ENCODE results near the gene ITPK1. TPM values are rescaled to one million over a fixed set of nuclear protein-coding genes. Genes with fewer than 3 reads are reported as not detected.
A peak's percentile ranks its signal among the peaks of the same experiment; 100 is the strongest.

Gene ITPK1
- polyA plus RNA-seq, 1 of the 3 experiments (the other 2 are of a cell fraction): 23.2 TPM

DNA sequence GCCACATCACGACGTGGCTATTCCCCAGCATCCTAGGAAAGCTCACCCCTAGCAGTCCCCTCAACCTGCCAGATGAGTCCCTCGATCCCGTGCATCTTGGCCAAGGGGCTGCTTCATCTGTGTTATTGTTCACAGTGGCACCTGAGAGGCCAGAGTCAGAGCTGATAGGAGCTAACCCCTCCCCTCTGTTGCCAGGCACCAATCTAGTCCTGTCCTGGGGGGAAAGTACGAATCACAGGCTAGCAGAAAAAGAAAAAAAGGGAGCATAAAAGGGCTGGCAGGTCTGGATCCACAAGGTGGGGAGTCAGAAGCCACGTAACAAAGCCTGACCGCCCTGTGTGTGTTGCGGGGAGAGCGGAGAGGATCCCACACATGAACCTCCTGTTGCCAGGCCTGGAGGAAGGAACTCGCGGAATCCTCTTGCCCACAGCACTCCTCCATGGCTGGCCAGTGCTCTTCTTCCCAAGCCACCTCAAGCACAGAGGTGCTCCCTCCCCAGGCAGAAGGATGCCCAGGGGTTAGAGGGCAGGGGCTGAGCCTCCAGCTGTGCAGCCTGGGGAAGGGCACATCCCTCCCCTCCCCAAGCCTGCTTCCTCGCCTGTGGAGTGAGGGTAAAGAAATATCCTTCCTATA lies 91.8 kb downstream of the ITPK1 start (continued):
- TF ChIP-seq FOXJ3 (CRISPR knock-in tag; IDR thresholded peaks at IDR 0.05) (no peak), NRF1 (IDR thresholded peaks at IDR 0.05; ENCODE audit: low read depth, low read length) (no peak), CHD2 (IDR thresholded peaks at IDR 0.05; ENCODE audit: low read length, partially characterized antibody) (no peak), GABPA (IDR thresholded peaks at IDR 0.05; ENCODE audit: low read depth) (no peak), RCOR1 (IDR thresholded peaks at IDR 0.05; ENCODE audit: low read length) (no peak), POLR2AphosphoS5 (IDR thresholded peaks at IDR 0.05; ENCODE audit: low read depth, low read length) (no peak)
- TF ChIP-seq, protein P1, sequence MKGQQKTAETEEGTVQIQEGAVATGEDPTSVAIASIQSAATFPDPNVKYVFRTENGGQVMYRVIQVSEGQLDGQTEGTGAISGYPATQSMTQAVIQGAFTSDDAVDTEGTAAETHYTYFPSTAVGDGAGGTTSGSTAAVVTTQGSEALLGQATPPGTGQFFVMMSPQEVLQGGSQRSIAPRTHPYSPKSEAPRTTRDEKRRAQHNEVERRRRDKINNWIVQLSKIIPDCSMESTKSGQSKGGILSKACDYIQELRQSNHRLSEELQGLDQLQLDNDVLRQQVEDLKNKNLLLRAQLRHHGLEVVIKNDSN (IDR thresholded peaks at IDR 0.05; ENCODE audit: borderline replicate concordance, low read depth): no peak

DNA sequence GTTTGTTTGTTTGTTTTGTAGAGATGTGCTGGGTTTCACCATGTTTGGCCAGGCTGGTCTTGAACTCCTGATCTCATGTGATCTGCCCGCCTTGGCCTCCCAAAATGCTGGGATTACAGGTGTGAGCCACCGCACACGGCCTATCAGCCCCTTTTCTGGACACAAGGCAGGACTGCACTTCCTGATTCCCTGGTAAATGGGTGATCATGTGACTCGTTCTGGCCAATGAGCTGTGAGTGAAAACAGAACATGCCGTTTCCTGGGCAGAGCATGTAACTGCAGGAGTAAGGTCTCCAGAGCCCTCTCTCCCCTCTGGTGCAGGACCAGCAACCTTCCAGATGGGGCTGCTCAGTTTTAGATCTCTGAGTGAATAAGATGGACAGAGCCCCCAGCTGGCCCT lies 92.7 kb downstream of the ITPK1 start:
- Histone ChIP-seq H3K9ac (no peak overlapping the region), H3K27ac (ENCODE audit: low read depth in 2 of 2, low read length in 1 of 2) (peak overlapping the region in 1 of 2 experiments; percentile 88; a peak in 2 of 4 replicates), H4K20me1 (ENCODE audit: insufficient read depth) (no peaks in the 10 kb centered on the region), H3F3A (replicated peaks; ENCODE audit: insufficient read depth) (no peaks in the 10 kb centered on the region), H3K36me3 (replicated peaks in 1 of 2; ENCODE audit: control insufficient read depth in 1 of 2, insufficient read depth in 2 of 2, low read length in 1 of 2) (no peaks in the 10 kb centered on the region), H2AFZ (ENCODE audit: low read depth) (no peak overlapping the region), H3K27me3 (ENCODE audit: insufficient read depth) (no peaks in the 10 kb centered on the region), H3K4me2 (no peak overlapping the region), H3K4me3 (ENCODE audit: low read depth in 2 of 2, low read length in 1 of 2) (no peak overlapping the region), H3K4me1 (ENCODE audit: control insufficient read depth in 1 of 2, insufficient read depth in 2 of 2, low read depth in 1 of 2, low read length in 1 of 2) (peaks cover 0 to 54% of the 10 kb centered on the region in 2 experiments; a peak in 1 of 4 replicates), H3K9me2 (no peaks in the 10 kb centered on the region), H3K9me3 (no peaks in the 10 kb centered on the region), H3K79me2 (ENCODE audit: insufficient read depth) (no peaks in the 10 kb centered on the region)
- peak; percentile 83 for DNase-seq
- ChIA-PET CTCF (interaction anchor here (1.0 to 2.6 kb wide), 11 partner anchors 9 to 92 kb away, joined by 3 to 13 read pairs (median 6); no protein-coding TSS in a partner anchor), POLR2A (interaction anchor here (0.8 to 1.7 kb wide), 3 partner anchors 12 to 94 kb away, joined by 3 to 4 read pairs (median 4); no protein-coding TSS in a partner anchor)
- 93% methylated on average over 5 of the region's 5 CpGs for WGBS (ENCODE audit: low lambda C conversion rate)
- TF ChIP-seq EZH2phosphoT487 (IDR thresholded peaks at IDR 0.05; ENCODE audit: borderline replicate concordance, low read depth): no peak
- TF ChIP-seq, protein P1 (IDR thresholded peaks at IDR 0.05; ENCODE audit: borderline replicate concordance, low read depth): peak; percentile 80
- TF ChIP-seq MXI1 (IDR thresholded peaks at IDR 0.05; ENCODE audit: low read depth, low read length): peak; percentile 48; the same call in 1 of the 2 replicates
- TF ChIP-seq ELF1 (IDR thresholded peaks at IDR 0.05): peak; percentile 59; the same call in 1 of the 2 replicates
- peak; percentile 35; the same call in 1 of the 2 replicates for TF ChIP-seq RAD21 (IDR thresholded peaks at IDR 0.05; ENCODE audit: low read length)
- no peak for TF ChIP-seq GABPA (IDR thresholded peaks at IDR 0.05; ENCODE audit: low read depth)

- H3K27me3 ChIP-seq (ENCODE audit: insufficient read depth): no peaks in the 10 kb centered on the region
- peak overlapping the region in 1 of 2 experiments; percentile 43; a peak in 1 of 4 replicates for H3K27ac ChIP-seq (ENCODE audit: low read depth in 2 of 2, low read length in 1 of 2)
- ChIA-PET POLR2A (no interaction called here), CTCF (interaction anchor here (1.1 to 3.1 kb wide), 4 partner anchors 68 to 298 kb away, joined by 3 to 12 read pairs (median 6); no protein-coding TSS in a partner anchor)
- H3K4me3 ChIP-seq (ENCODE audit: low read depth in 2 of 2, low read length in 1 of 2): no peak overlapping the region
- H3K4me1 ChIP-seq (ENCODE audit: control insufficient read depth in 1 of 2, insufficient read depth in 2 of 2, low read depth in 1 of 2, low read length in 1 of 2): peaks cover 0 to 73% of the 10 kb centered on the region in 2 experiments; a peak in 1 of 4 replicates
- H3K4me2 ChIP-seq: no peak overlapping the region
- 97% methylated on average over 7 of the region's 8 CpGs for WGBS (ENCODE audit: low lambda C conversion rate)
- DNase-seq: no peak
- H3F3A ChIP-seq (replicated peaks; ENCODE audit: insufficient read depth): no peaks in the 10 kb centered on the region
- no peaks in the 10 kb centered on the region for H3K9me3 ChIP-seq
- no peaks in the 10 kb centered on the region for H3K9me2 ChIP-seq
- H3K9ac ChIP-seq: no peak overlapping the region
- no peaks in the 10 kb centered on the region for H3K36me3 ChIP-seq (replicated peaks in 1 of 2; ENCODE audit: control insufficient read depth in 1 of 2, insufficient read depth in 2 of 2, low read length in 1 of 2)
- H4K20me1 ChIP-seq (ENCODE audit: insufficient read depth): no peaks in the 10 kb centered on the region
- H2AFZ ChIP-seq (ENCODE audit: low read depth): no peak overlapping the region
- no peaks in the 10 kb centered on the region for H3K79me2 ChIP-seq (ENCODE audit: insufficient read depth)
- no peak for TF ChIP-seq JUND (IDR thresholded peaks at IDR 0.05)
- TF ChIP-seq, protein P1 (IDR thresholded peaks at IDR 0.05; ENCODE audit: borderline replicate concordance, low read depth): no peak
- no peak for TF ChIP-seq FOXM1 (IDR thresholded peaks at IDR 0.05; ENCODE audit: low read depth)
- no peak for TF ChIP-seq FOXJ3 (CRISPR knock-in tag; IDR thresholded peaks at IDR 0.05)
- TF ChIP-seq YY1 (IDR thresholded peaks at IDR 0.05; ENCODE audit: low read depth): no peak
- no peak for TF ChIP-seq ZBTB33 (IDR thresholded peaks at IDR 0.05; ENCODE audit: borderline replicate concordance, low read depth)
- TF ChIP-seq, protein P2, sequence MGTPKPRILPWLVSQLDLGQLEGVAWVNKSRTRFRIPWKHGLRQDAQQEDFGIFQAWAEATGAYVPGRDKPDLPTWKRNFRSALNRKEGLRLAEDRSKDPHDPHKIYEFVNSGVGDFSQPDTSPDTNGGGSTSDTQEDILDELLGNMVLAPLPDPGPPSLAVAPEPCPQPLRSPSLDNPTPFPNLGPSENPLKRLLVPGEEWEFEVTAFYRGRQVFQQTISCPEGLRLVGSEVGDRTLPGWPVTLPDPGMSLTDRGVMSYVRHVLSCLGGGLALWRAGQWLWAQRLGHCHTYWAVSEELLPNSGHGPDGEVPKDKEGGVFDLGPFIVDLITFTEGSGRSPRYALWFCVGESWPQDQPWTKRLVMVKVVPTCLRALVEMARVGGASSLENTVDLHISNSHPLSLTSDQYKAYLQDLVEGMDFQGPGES (IDR thresholded peaks at IDR 0.05; ENCODE audit: low read depth, low read length): no peak
- TF ChIP-seq, protein P3, sequence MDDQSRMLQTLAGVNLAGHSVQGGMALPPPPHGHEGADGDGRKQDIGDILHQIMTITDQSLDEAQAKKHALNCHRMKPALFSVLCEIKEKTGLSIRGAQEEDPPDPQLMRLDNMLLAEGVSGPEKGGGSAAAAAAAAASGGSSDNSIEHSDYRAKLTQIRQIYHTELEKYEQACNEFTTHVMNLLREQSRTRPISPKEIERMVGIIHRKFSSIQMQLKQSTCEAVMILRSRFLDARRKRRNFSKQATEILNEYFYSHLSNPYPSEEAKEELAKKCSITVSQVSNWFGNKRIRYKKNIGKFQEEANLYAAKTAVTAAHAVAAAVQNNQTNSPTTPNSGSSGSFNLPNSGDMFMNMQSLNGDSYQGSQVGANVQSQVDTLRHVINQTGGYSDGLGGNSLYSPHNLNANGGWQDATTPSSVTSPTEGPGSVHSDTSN (IDR thresholded peaks at IDR 0.05): no peak
- no peak for TF ChIP-seq CHD2 (IDR thresholded peaks at IDR 0.05; ENCODE audit: low read length, partially characterized antibody)
- TF ChIP-seq NRF1 (IDR thresholded peaks at IDR 0.05; ENCODE audit: low read depth, low read length): no peak
These were observed 95.8 kb downstream of the ITPK1 start for GRCh38 chr14:93019970-93020369.

Data from SK-N-SH (cell line).